ENCODE data around the gene KLHL3.
"Not testable (repeated sequence)": the region's sequence is repeated elsewhere in the genome, so short reads cannot be mapped to it uniquely, and the experiment has no call there.

The KLHL3 gene

GRCh38 chr5:137735555-137736284 lies at the start of gene KLHL3:
KLHL3 (minus strand) TSS chr5:137736089; CDS start chr5:137735646, 443 bp downstream.
- Mint-ChIP-seq H3K9me3 (no peaks in the 10 kb centered on the region), H3K36me3 (ENCODE audit: insufficient read depth) (peaks cover 2% of the 10 kb centered on the region), H3K4me1 (peaks cover 5% of the 10 kb centered on the region), H3K4me3 (no peak within 1 kb of the TSS), H3K27ac (ENCODE audit: low read depth) (no peak within 1 kb of the TSS), H3K27me3 (no peaks in the 10 kb centered on the region)
- DNase-seq (ENCODE audit: low spot score in 2 of 2): no peak
- peak; percentile 50 for ATAC-seq (replicated peaks; ENCODE audit: extremely low read depth, poor library complexity, severe bottlenecking)

- H3K4me1 Mint-ChIP-seq: no peaks in the 10 kb centered on the region
- peaks cover 2% of the 10 kb centered on the region for H3K36me3 Mint-ChIP-seq (ENCODE audit: insufficient read depth)
- H3K27ac Mint-ChIP-seq (ENCODE audit: low read depth): no peak overlapping the region
- H3K4me3 Mint-ChIP-seq: no peak overlapping the region
- H3K27me3 Mint-ChIP-seq: no peaks in the 10 kb centered on the region
- DNase-seq (ENCODE audit: low spot score in 2 of 2) (no peak), ATAC-seq (replicated peaks; ENCODE audit: extremely low read depth, poor library complexity, severe bottlenecking) (no peak)
- no peaks in the 10 kb centered on the region for H3K9me3 Mint-ChIP-seq
These were observed 47.2 kb upstream of the KLHL3 start for GRCh38 chr5:137782984-137783536.

GRCh38 chr5:137782055-137782454 lies 46.2 kb upstream of the KLHL3 start:
- no peaks in the 10 kb centered on the region for H3K4me1 Mint-ChIP-seq
- no peaks in the 10 kb centered on the region for H3K27me3 Mint-ChIP-seq
- H3K27ac Mint-ChIP-seq (ENCODE audit: low read depth): no peak overlapping the region
- no peaks in the 10 kb centered on the region for H3K9me3 Mint-ChIP-seq
- DNase-seq (ENCODE audit: low spot score in 2 of 2): no peak
- H3K36me3 Mint-ChIP-seq (ENCODE audit: insufficient read depth): peaks cover under 1% of the 10 kb centered on the region
- no peak for ATAC-seq (replicated peaks; ENCODE audit: extremely low read depth, poor library complexity, severe bottlenecking)
- H3K4me3 Mint-ChIP-seq: no peak overlapping the region

GRCh38 chr5:137778772-137779564 lies 43.1 kb upstream of the KLHL3 start:
- DNase-seq (ENCODE audit: low spot score in 2 of 2) (no peak), ATAC-seq (replicated peaks; ENCODE audit: extremely low read depth, poor library complexity, severe bottlenecking) (no peak)
- H3K4me1 Mint-ChIP-seq: no peaks in the 10 kb centered on the region
- H3K4me3 Mint-ChIP-seq: no peak overlapping the region
- H3K27me3 Mint-ChIP-seq: no peaks in the 10 kb centered on the region
- peaks cover 2% of the 10 kb centered on the region for H3K36me3 Mint-ChIP-seq (ENCODE audit: insufficient read depth)
- no peaks in the 10 kb centered on the region for H3K9me3 Mint-ChIP-seq
- H3K27ac Mint-ChIP-seq (ENCODE audit: low read depth): no peak overlapping the region

GRCh38 chr5:137767937-137768336 lies 32.0 kb upstream of the KLHL3 start:
- not testable (repeated sequence) for ATAC-seq (replicated peaks; ENCODE audit: extremely low read depth, poor library complexity, severe bottlenecking); H3K4me1 Mint-ChIP-seq; H3K4me3 Mint-ChIP-seq; DNase-seq (ENCODE audit: low spot score in 2 of 2); H3K9me3 Mint-ChIP-seq; H3K36me3 Mint-ChIP-seq (ENCODE audit: insufficient read depth); H3K27me3 Mint-ChIP-seq; H3K27ac Mint-ChIP-seq (ENCODE audit: low read depth)

- ATAC-seq (replicated peaks; ENCODE audit: extremely low read depth, poor library complexity, severe bottlenecking) (no peak), DNase-seq (ENCODE audit: low spot score in 2 of 2) (no peak)
- H3K27ac Mint-ChIP-seq (ENCODE audit: low read depth): no peak overlapping the region
- peaks cover 6% of the 10 kb centered on the region for H3K27me3 Mint-ChIP-seq
- H3K4me3 Mint-ChIP-seq: no peak overlapping the region
- peaks cover 2% of the 10 kb centered on the region for H3K36me3 Mint-ChIP-seq (ENCODE audit: insufficient read depth)
- H3K9me3 Mint-ChIP-seq: no peaks in the 10 kb centered on the region
- no peaks in the 10 kb centered on the region for H3K4me1 Mint-ChIP-seq
These were observed 25.7 kb upstream of the KLHL3 start for GRCh38 chr5:137761566-137761965.

GRCh38 chr5:137760719-137761516 lies 25.0 kb upstream of the KLHL3 start:
- no peaks in the 10 kb centered on the region for H3K4me1 Mint-ChIP-seq
- ATAC-seq (replicated peaks; ENCODE audit: extremely low read depth, poor library complexity, severe bottlenecking): no peak
- no peak for DNase-seq (ENCODE audit: low spot score in 2 of 2)
- H3K27me3 Mint-ChIP-seq: peaks cover 6% of the 10 kb centered on the region
- H3K27ac Mint-ChIP-seq (ENCODE audit: low read depth): no peak overlapping the region
- no peak overlapping the region for H3K4me3 Mint-ChIP-seq
- H3K9me3 Mint-ChIP-seq: no peaks in the 10 kb centered on the region
- peaks cover 2% of the 10 kb centered on the region for H3K36me3 Mint-ChIP-seq (ENCODE audit: insufficient read depth)

- DNase-seq (ENCODE audit: low spot score in 2 of 2) (no peak), ATAC-seq (replicated peaks; ENCODE audit: extremely low read depth, poor library complexity, severe bottlenecking) (no peak)
- Mint-ChIP-seq H3K27ac (ENCODE audit: low read depth) (no peak overlapping the region), H3K9me3 (no peaks in the 10 kb centered on the region), H3K27me3 (peaks cover 4% of the 10 kb centered on the region), H3K4me1 (no peaks in the 10 kb centered on the region), H3K4me3 (no peak overlapping the region), H3K36me3 (ENCODE audit: insufficient read depth) (peaks cover 2% of the 10 kb centered on the region)
These were observed 24.4 kb upstream of the KLHL3 start for GRCh38 chr5:137760294-137760693.

- Mint-ChIP-seq H3K4me1 (no peaks in the 10 kb centered on the region), H3K9me3 (no peaks in the 10 kb centered on the region), H3K4me3 (no peak overlapping the region), H3K27me3 (no peaks in the 10 kb centered on the region), H3K36me3 (ENCODE audit: insufficient read depth) (peaks cover 14% of the 10 kb centered on the region), H3K27ac (ENCODE audit: low read depth) (no peak overlapping the region)
- no peak for ATAC-seq (replicated peaks; ENCODE audit: extremely low read depth, poor library complexity, severe bottlenecking)
- DNase-seq (ENCODE audit: low spot score in 2 of 2): no peak
These were observed 22.9 kb upstream of the KLHL3 start for GRCh38 chr5:137758715-137759306.

- Mint-ChIP-seq H3K4me3 (no peak overlapping the region), H3K9me3 (no peaks in the 10 kb centered on the region), H3K36me3 (ENCODE audit: insufficient read depth) (peaks cover 21% of the 10 kb centered on the region), H3K27ac (ENCODE audit: low read depth) (no peak overlapping the region), H3K4me1 (no peaks in the 10 kb centered on the region), H3K27me3 (no peaks in the 10 kb centered on the region)
- ATAC-seq (replicated peaks; ENCODE audit: extremely low read depth, poor library complexity, severe bottlenecking) (no peak), DNase-seq (ENCODE audit: low spot score in 2 of 2) (no peak)
These were observed 22.2 kb upstream of the KLHL3 start for GRCh38 chr5:137758121-137758520.

- Mint-ChIP-seq H3K4me1 (peaks cover 4% of the 10 kb centered on the region), H3K4me3 (no peak overlapping the region), H3K27ac (ENCODE audit: low read depth) (no peak overlapping the region), H3K27me3 (no peaks in the 10 kb centered on the region), H3K36me3 (ENCODE audit: insufficient read depth) (peaks cover 23% of the 10 kb centered on the region), H3K9me3 (no peaks in the 10 kb centered on the region)
- DNase-seq (ENCODE audit: low spot score in 2 of 2) (no peak), ATAC-seq (replicated peaks; ENCODE audit: extremely low read depth, poor library complexity, severe bottlenecking) (no peak)
These were observed 21.7 kb upstream of the KLHL3 start for GRCh38 chr5:137757634-137758033.
